Small intestine (tissue), 7 donors: ENCODE results near the gene MBD5. TPM values are rescaled to one million over a fixed set of nuclear protein-coding genes. Genes with fewer than 3 reads are reported as not detected.

Experiments
- DNase-seq, 2 donors: peaks; one replicate each; pipeline versions ENCODE4 v3.0.0 to v3.0.0-alpha.2; 2013
- FAIRE-seq: peaks from 2 replicates; lab custom pipeline; 2012; peaks lifted over from hg19 to GRCh38; lab: Jason Lieb, UNC
- H3K27ac ChIP-seq, 3 donors: one replicate each; pipeline ENCODE4 v1.5.1; 2013; ENCODE audit warnings: low read length in 2 of 3, mild to moderate bottlenecking in 2 of 3, control low read depth in 1 of 3, inconsistent platforms in 1 of 3, low read depth in 1 of 3, moderate library complexity in 1 of 3
- H3K27me3 ChIP-seq, 3 donors: one replicate each; pipeline ENCODE4 v1.6.1; 2013; ENCODE audit warnings: low read length in 3 of 3, inconsistent platforms in 1 of 3; ENCODE audit not compliant: control insufficient read depth in 3 of 3, insufficient read depth in 3 of 3
- H3K36me3 ChIP-seq, 3 donors: one replicate each; pipeline ENCODE4 v1.6.1; 2013; ENCODE audit warnings: low read length in 3 of 3, inconsistent platforms in 1 of 3, low read depth in 1 of 3, mild to moderate bottlenecking in 1 of 3, moderate library complexity in 1 of 3; ENCODE audit not compliant: control insufficient read depth in 3 of 3, insufficient read depth in 2 of 3
- H3K4me1 ChIP-seq, 3 donors: one replicate each; pipeline ENCODE4 v1.6.1; 2013; ENCODE audit warnings: low read length in 2 of 3, inconsistent platforms in 1 of 3, low read depth in 1 of 3, mild to moderate bottlenecking in 1 of 3, moderate library complexity in 1 of 3; ENCODE audit not compliant: control insufficient read depth in 3 of 3, insufficient read depth in 2 of 3
- H3K4me3 ChIP-seq, 3 donors: one replicate each; pipeline ENCODE4 v1.5.1; 2013; ENCODE audit warnings: low read length in 3 of 3, control low read depth in 1 of 3, inconsistent platforms in 1 of 3, low read depth in 1 of 3, mild to moderate bottlenecking in 1 of 3, moderate library complexity in 1 of 3
- H3K9me3 ChIP-seq, 2 donors: one replicate each; pipeline ENCODE4 v1.6.1; 2013; ENCODE audit warnings: low read depth in 1 of 2, low read length in 1 of 2; ENCODE audit not compliant: control insufficient read depth in 2 of 2, insufficient read depth in 1 of 2
- WGBS, 3 donors: extraction: QIAGEN DNeasy Blood & Tissue Kit; methylation state at CpG; one replicate each; pipeline ENCODE4 v1.1.7; 2013; 5-methylcytosine and 5-hydroxymethylcytosine counted together
- polyA plus RNA-seq, 4 donors: library from polyadenylated mRNA; stranded (reverse) in 3 of 4; unstranded in 1 of 4; fragments of 200-250 nt in 3 of 4; fragments of 120-200 nt in 1 of 4; gene quantifications; one replicate each; pipeline versions ENCODE4 v1.2.1 to v1.2.3, GENCODE V29; 2013
- donor health status: healthy with polysubstance abuse.
- donor health status: control.
- donor health status: control.
- donor health status: Bipolar disorder and iron deficiency.
- donor health status: healthy.

MBD5 gene
- polyA plus RNA-seq, 4 donors: 2.7 to 19.2 (median 4.7) TPM

DNA sequence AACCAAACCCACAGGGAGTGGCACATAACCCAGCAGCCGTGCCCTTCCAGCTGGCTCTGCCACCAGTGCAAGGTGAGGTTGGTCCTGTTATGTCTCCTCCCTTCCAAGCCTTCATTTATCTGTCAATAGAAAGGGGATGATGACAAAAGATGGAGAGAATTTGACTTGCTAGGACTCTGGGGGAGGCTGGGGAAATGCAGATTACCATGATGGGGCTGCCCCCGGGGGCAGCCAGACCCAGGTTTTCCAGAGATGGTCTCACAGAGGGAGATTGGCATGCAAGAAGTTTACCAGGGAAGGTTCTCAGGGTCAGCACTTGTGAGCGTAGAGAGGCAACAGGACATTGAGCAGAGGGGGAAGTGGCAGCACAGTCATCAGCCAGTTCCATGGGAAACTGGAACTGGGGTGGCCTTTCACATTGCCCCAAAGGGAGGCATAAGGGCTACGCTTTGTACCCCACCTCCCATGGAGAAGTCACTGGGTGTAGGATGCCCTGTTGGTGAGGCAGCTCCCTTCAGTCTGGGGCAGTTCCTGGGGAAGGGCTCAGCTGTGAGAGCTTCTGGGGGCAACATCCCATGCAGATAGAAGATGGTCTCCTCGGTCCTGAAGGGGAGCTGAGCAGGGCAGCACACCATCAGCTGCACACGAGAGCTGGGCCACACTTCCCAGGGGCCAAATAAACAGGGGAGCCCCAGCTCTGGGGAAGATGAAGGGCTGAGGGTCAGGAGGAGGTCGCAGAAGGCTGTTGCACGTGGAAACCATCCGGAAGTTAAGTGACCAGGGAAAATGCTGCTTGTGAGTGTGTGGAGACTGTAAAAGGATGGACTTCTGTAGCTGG lies 505.8 kb downstream of the MBD5 start:
- Histone ChIP-seq H3K4me1 (no peaks in the 10 kb centered on the region), H3K9me3 (no peaks in the 10 kb centered on the region), H3K27me3 (no peaks in the 10 kb centered on the region), H3K4me3 (no peak overlapping the region), H3K36me3 (no peaks in the 10 kb centered on the region), H3K27ac (no peak overlapping the region)
- 72 to 76% (median 75%) methylated on average over 9 of the region's 9 CpGs for WGBS, 3 donors
- no peak for FAIRE-seq
- DNase-seq: no peak

DNA sequence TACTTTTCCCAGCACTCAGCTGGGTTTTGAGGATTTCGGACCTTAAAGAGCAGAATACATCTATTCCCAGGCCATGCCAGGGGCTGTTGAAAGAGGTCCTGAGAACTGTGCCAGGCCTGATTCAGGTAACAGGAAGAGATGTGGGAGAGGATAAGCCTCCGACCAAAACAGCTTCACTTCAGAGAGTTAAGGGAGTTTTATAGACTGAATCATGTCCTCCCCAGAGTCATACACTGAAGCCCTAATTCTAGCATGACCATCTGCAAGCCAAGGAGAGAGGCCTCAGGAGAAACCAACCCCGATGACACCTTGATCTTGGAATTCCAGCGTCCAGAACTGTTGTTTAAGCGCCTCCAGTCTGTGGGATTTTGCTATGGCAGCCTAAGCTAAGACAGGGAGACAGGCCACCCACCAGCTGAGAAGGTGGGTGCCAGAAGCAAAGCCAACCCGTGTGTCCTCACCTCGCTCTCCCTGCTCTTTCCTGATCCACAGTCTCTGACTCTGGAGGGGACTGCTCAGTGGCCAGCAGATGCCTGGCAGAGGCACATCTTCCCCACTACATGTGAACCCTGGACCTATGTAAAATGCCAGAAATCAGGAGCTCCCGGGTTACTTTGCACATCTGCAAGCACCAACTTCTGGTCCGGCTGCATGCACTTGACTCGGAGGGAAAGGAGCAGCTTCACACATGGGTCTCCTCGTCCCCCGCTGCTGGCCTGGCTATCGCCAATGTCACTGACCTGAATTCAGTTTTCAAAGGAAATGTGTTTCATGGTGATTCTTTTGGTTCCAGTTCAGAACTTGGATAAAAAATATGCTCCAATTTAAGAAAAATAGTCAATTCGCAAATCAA lies 506.8 kb downstream of the MBD5 start:
- Histone ChIP-seq H3K4me1 (no peaks in the 10 kb centered on the region), H3K9me3 (no peaks in the 10 kb centered on the region), H3K36me3 (no peaks in the 10 kb centered on the region), H3K27ac (no peak overlapping the region), H3K4me3 (no peak overlapping the region), H3K27me3 (no peaks in the 10 kb centered on the region)
- no peak for DNase-seq
- FAIRE-seq: no peak
- WGBS, 3 donors: 77 to 80% (median 79%) methylated on average over 14 of the region's 14 CpGs

DNA sequence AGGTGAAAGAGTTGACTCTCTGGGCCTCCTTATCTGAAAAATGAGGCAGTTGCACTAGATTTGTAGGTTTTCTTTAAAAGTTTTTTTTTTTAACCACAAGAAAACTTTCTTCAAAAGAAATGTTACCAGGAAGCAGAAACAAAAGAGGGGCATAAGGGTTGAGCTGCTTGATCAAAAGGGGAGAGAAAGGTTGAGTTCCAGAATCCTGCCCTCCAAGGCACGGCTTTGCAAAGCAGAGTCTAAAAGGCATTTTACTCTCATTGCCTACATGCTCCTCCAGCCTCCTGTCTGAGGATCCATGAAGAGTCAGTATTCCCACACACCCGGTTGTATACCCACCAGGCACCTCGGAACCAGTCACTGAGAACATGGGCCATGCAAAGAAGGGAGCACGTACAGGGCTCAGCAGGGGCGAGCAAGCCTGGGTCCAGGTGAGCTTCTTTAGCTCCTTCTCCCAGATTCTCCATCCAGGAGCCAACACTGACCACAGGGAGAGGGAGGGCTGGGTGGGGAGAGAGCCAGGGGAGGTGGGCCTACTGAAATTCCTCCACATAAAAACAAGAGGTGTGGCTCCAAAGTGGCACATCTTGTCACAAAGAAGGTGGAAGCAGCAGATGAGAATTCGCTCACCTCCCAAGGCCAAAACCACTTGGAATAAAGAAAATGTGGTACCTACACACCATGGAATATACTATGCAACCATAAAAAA lies 507.6 kb downstream of the MBD5 start:
- no peak for FAIRE-seq
- H3K4me3 ChIP-seq: no peak overlapping the region
- no peaks in the 10 kb centered on the region for H3K36me3 ChIP-seq
- H3K4me1 ChIP-seq: no peaks in the 10 kb centered on the region
- H3K27me3 ChIP-seq: no peaks in the 10 kb centered on the region
- DNase-seq: no peak
- no peaks in the 10 kb centered on the region for H3K9me3 ChIP-seq
- WGBS, 3 donors: 85 to 87% (median 85%) methylated on average over 6 of the region's 6 CpGs
- H3K27ac ChIP-seq: no peak overlapping the region

DNA sequence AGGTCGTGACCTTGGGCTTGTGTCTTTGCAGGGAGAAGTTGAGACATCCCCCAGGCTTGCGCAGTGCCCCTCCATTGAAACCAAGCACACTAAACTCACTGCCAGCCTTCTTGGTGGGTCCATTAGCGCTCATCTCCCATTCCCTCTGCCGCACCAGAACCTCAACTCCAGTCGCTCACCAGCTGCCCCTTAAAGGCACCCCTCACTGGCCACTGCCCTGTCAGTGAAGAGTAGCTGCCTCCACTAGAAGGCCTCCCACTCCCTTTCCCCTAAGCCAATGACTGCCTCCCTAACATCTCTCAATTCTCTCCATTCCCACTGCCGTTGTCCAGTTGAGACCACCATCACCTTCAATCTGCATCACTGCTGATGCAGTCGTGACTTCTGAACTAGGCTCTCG lies 508.9 kb downstream of the MBD5 start:
- no peaks in the 10 kb centered on the region for H3K4me1 ChIP-seq
- WGBS, 3 donors: 79 to 91% (median 87%) methylated on average over 8 of the region's 8 CpGs
- no peak for FAIRE-seq
- DNase-seq: no peak
- no peak overlapping the region for H3K27ac ChIP-seq
- no peaks in the 10 kb centered on the region for H3K9me3 ChIP-seq
- H3K27me3 ChIP-seq: no peaks in the 10 kb centered on the region
- no peak overlapping the region for H3K4me3 ChIP-seq
- H3K36me3 ChIP-seq: no peaks in the 10 kb centered on the region

DNA sequence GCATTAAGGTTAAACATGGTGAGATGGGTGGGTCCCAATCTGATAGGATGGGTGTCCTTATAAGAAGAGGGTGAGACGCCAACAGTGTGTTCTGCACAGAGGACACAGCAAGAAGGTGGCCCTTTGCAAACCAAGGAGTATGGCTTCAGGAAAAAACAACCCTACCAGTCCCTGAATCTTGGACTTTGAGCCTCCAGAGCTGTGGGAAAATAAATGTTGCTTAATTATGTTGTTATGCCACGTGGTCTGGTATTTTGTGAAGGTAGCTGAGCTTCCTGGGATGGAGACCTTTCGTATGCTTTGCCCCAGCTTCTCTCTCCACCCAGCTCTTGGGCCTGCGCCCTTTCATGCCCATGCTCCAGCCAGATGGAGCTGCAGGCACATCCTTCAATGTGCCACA lies 509.5 kb downstream of the MBD5 start:
- H3K9me3 ChIP-seq: no peaks in the 10 kb centered on the region
- peak; percentile 26 to 39 for DNase-seq
- WGBS, 3 donors: 62 to 84% (median 64%) methylated on average over 4 of the region's 4 CpGs

DNA sequence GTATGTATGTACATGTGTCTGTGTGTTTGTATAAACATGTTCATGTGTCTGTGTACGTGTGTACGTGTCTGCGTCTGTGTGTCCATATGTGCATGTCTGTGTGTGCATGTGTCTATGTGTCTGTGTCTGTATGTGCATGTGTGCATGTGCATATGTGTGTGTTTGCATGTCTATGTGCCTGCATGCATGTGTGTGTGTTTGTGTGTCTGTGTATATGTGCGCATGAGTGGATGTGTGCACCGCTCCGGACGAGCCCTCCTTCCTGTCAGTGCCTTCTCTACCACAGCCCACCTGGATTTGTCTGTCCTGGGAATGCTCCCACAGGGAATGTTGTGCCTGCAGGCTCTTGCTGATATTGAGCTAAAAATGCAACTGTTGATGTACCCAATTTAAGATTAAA lies 510.3 kb downstream of the MBD5 start:
- FAIRE-seq (no peak), DNase-seq (no peak)
- Histone ChIP-seq H3K27ac (no peak overlapping the region), H3K9me3 (no peaks in the 10 kb centered on the region), H3K4me1 (no peaks in the 10 kb centered on the region), H3K4me3 (no peak overlapping the region), H3K27me3 (no peaks in the 10 kb centered on the region), H3K36me3 (no peaks in the 10 kb centered on the region)
- 91 to 98% (median 94%) methylated on average over 7 of the region's 7 CpGs for WGBS, 3 donors

More for the DNA sequence above, 509.5 kb downstream of the MBD5 start:
- Histone ChIP-seq H3K4me1 (no peaks in the 10 kb centered on the region), H3K36me3 (no peaks in the 10 kb centered on the region), H3K4me3 (no peak overlapping the region), H3K27ac (no peak overlapping the region), H3K27me3 (no peaks in the 10 kb centered on the region)
- no peak for FAIRE-seq

DNA sequence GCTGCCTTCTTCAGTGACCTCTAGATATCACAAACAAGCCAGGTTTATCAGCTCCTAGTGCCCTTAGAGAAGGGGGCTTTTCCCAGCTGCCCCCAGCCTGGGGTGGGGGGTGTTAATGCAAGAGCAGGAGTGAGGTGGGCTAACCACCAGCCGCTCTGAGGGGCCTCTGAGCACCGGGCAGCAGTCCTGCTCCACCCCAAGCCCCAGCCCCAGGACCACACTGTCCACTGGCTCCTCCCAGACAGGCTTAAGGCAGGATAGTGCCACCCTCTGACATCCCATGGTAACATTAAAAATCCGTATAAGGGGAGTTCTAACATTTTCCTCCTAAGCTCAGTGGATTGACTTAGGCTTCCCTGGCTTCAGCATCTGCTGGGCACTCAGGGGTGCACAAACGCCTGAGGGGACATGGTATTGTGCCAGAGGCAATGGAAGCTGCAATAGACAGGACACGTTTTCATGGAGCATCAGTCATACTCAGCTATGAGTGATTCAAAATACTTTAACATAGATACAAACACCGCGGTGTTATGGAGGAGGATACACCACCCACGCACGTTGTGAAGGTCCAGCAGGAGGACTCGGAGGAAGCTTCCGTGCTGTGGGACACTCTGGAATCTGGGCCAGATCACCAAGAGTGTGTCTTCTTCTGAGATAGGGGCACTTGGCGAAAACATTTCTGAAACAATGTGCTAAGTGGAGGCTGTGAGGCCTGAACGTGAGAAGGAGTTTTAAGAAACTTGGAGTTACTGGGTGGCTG lies 511.0 kb downstream of the MBD5 start:
- FAIRE-seq: no peak
- Histone ChIP-seq H3K4me1 (no peaks in the 10 kb centered on the region), H3K27me3 (no peaks in the 10 kb centered on the region), H3K36me3 (no peaks in the 10 kb centered on the region), H3K27ac (no peak overlapping the region), H3K9me3 (no peaks in the 10 kb centered on the region), H3K4me3 (no peak overlapping the region)
- DNase-seq: no peak
- WGBS, 3 donors: 82 to 84% (median 84%) methylated on average over 13 of the region's 13 CpGs
